Measurements from ENCODE around the gene FLOT1. TPM values are rescaled to one million over a fixed set of nuclear protein-coding genes. Genes with fewer than 3 reads are reported as not detected.

The FLOT1 gene
- total and polyA plus RNA-seq, 9 of the 15 experiments (the other 6 are each of a cell fraction or from before 2014, with no cell fraction given), result 11.7 to 149 (median 118) TPM

- TF ChIP-seq TFE3 (CRISPR knock-in tag; IDR thresholded peaks at IDR 0.05) (peak; percentile 41; the same call in 1 of the 2 replicates), ZNF518B (CRISPR knock-in tag; IDR thresholded peaks at IDR 0.05) (no peak), HNRNPH1 (optimal IDR thresholded peaks at IDR 0.05; ENCODE audit: low read depth, low read length) (no peak), ZNF695 (CRISPR knock-in tag; IDR thresholded peaks at IDR 0.05) (no peak), CBX2 (IDR thresholded peaks at IDR 0.05; ENCODE audit: insufficient read depth, low read length, poor library complexity, severe bottlenecking) (no peak), CREB3L1 (IDR thresholded peaks at IDR 0.05; ENCODE audit: borderline replicate concordance, low read depth) (peak; percentile 84), CBX3 (IDR thresholded peaks at IDR 0.05; ENCODE audit: borderline replicate concordance in 1 of 2, low read length in 2 of 2) (peak in 1 of 2 experiments; percentile 90; a peak in 2 of 3 replicates), PCBP1 (IDR thresholded peaks at IDR 0.05; ENCODE audit: low read depth, low read length, poor library complexity, severe bottlenecking) (no peak), SP2 (IDR thresholded peaks at IDR 0.05; ENCODE audit: extremely low read depth, low read depth, low read length, poor library complexity, severe bottlenecking) (no peak), CREB1 (IDR thresholded peaks at IDR 0.05) (peak; percentile 68), CREB1 (CRISPR knock-in tag; IDR thresholded peaks at IDR 0.05) (peak; percentile 85), ELF4 (CRISPR knock-in tag; IDR thresholded peaks at IDR 0.05) (peak; percentile 87), CCNT2 (IDR thresholded peaks at IDR 0.05; ENCODE audit: borderline replicate concordance, extremely low read depth, insufficient read length, low read depth, low read length) (no peak), HDGF (IDR thresholded peaks at IDR 0.05) (no peak), BCOR (IDR thresholded peaks at IDR 0.05) (no peak), ZNF551 (CRISPR knock-in tag; IDR thresholded peaks at IDR 0.05) (no peak)
These were observed 39.4 kb upstream of the FLOT1 start (continued) for GRCh38 chr6:30781743-30782424.
